Endothelial cell of umbilical vein (primary cell): Measurements from ENCODE around the gene SLC9A3.

Source experiments
- CTCF ChIP-seq, 2 donors: IDR thresholded peaks; 1 replicate in 1 of 2; 2 replicates in 1 of 2; pipeline ENCODE4 v1.5.1; 2011; ENCODE audit warnings: low read length in 2 of 2, mild to moderate bottlenecking in 2 of 2, moderate library complexity in 2 of 2, control low read depth in 1 of 2, inconsistent platforms in 1 of 2, low read depth in 1 of 2; ENCODE audit not compliant: insufficient read depth in 1 of 2; ENCODE audit errors: extremely low read depth in 1 of 2
- EZH2 ChIP-seq: IDR thresholded peaks from 2 replicates; pipeline ENCODE4 v1.6.1; 2012; ENCODE audit warnings: borderline replicate concordance, low read depth, mild to moderate bottlenecking, moderate library complexity, low read length, inconsistent platforms; ENCODE audit not compliant: severe bottlenecking
- MAX ChIP-seq: IDR thresholded peaks from 2 replicates; pipeline ENCODE4 v1.6.1; 2011; ENCODE audit not compliant: insufficient read depth, insufficient read length
- MYC ChIP-seq: IDR thresholded peaks from one replicate; pipeline ENCODE4 v1.6.1; 2011; ENCODE audit warnings: mild to moderate bottlenecking, low read depth, low read length
- POLR2A ChIP-seq: IDR thresholded peaks from 2 replicates; pipeline ENCODE4 v1.6.1; 2012; ENCODE audit warnings: low read depth, mild to moderate bottlenecking, control low read depth, low read length
- POLR2AphosphoS5 ChIP-seq: IDR thresholded peaks from 2 replicates; pipeline ENCODE4 v1.6.1; 2012; ENCODE audit warnings: low read depth, mild to moderate bottlenecking, control low read depth, low read length, moderate library complexity; ENCODE audit not compliant: insufficient read depth

- TF ChIP-seq POLR2A (no peak), CTCF (IDR thresholded peaks at IDR 0.05; ENCODE audit: extremely low read depth in 1 of 2, insufficient read depth in 1 of 2, low read depth in 1 of 2, low read length in 2 of 2) (no peak), EZH2 (no peak), MYC (no peak), POLR2AphosphoS5 (no peak), MAX (no peak)
Observed at GRCh38 chr5:543351-543750, 19.1 kb upstream of the SLC9A3 start.
